ENCODE data around the gene CPEB4. TPM values are rescaled to one million over a fixed set of nuclear protein-coding genes. Genes with fewer than 3 reads are reported as not detected.

The CPEB4 gene
- total and polyA plus RNA-seq, 2 of the 8 experiments (the other 6 are each of a cell fraction or from before 2014, with no cell fraction given), result 8.4 to 13.4 TPM

DNA sequence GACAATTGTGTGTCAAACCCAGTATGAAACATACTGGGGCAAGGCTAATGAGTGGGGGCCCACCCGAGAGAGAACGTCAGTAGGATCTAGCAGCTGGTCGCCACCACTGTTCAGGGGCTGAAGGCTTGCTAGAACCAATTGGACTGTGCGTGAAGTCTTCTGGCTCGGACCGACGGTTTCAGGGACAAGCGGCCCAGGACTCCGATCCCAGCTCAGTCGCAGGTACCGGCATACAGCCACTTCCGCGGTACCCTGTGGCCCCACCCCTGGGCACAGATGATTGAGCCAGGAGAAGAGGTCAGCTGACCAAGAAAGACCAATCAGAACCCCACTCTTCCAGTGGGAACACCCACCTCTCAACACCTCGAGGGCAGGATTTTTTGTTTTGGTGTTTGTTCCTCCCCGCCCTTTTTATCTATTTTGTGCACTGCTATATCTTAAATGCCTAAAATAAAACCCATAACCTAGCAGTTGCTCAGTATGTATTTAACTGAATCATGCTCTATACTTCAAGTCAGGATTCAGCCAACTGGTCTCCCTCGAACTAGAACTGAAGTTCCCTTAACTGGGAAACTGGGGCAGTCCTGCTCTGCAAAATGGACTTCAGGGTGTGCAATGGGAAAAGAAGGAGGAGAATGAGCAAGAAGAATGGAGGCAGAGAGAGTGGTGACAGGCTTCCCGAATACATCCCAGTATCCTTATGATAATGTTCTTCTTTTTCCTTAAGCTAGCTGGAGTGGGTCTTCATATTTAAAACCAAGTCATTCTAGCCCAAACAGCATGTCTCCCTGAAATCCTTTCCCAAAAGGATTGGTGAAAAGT lies 21.1 kb upstream of the CPEB4 start:
- Histone ChIP-seq H2BK15ac (ENCODE audit: low read length) (no peak overlapping the region), H3K4me2 (ENCODE audit: insufficient read depth in 1 of 2, low read depth in 2 of 2, low read length in 2 of 2) (no peak overlapping the region), H3K18ac (ENCODE audit: extremely low read depth, low read length) (no peak overlapping the region), H3K9ac (replicated peaks in 1 of 4; ENCODE audit: extremely low read depth in 1 of 4, low read depth in 3 of 4, low read length in 3 of 4) (no peak overlapping the region), H4K8ac (ENCODE audit: extremely low read depth, insufficient read depth, low read length) (no peak overlapping the region), H3K23me2 (ENCODE audit: low read depth, low read length) (no peaks in the 10 kb centered on the region), H3K4me1 (replicated peaks in 1 of 4; ENCODE audit: control insufficient read depth in 3 of 4, insufficient read depth in 4 of 4, low read length in 3 of 4) (no peaks in the 10 kb centered on the region; a peak in 1 of 7 replicates), H4K20me1 (replicated peaks in 1 of 2; ENCODE audit: control insufficient read depth in 1 of 2, insufficient read depth in 2 of 2, low read length in 2 of 2) (no peaks in the 10 kb centered on the region), H3K4me3 (ENCODE audit: extremely low read depth in 1 of 4, insufficient read depth in 2 of 4, low read depth in 3 of 4, low read length in 4 of 4) (no peak overlapping the region), H2AFZ (ENCODE audit: low read length) (peak overlapping the region; percentile 43; the same call in 1 of the 2 replicates), H2BK20ac (ENCODE audit: low read length) (no peak overlapping the region), H3K27me3 (replicated peaks in 1 of 4; ENCODE audit: control insufficient read depth in 3 of 4, extremely low read depth in 1 of 4, insufficient read depth in 3 of 4, low read length in 3 of 4) (no peaks in the 10 kb centered on the region), H2BK120ac (replicated peaks; ENCODE audit: low read depth, low read length) (no peak overlapping the region), H3K79me1 (ENCODE audit: low read depth, low read length) (no peaks in the 10 kb centered on the region), H2BK12ac (ENCODE audit: low read depth, low read length) (0 out of 2 replicates have a peak overlapping the region, but pooled peaks have one; percentile 29), H3K9me3 (ENCODE audit: insufficient read depth in 2 of 2, low read depth in 1 of 2, low read length in 1 of 2) (no peaks in the 10 kb centered on the region), H3K27ac (ENCODE audit: low read depth, low read length) (no peak overlapping the region), H3K23ac (ENCODE audit: insufficient read length) (no peak overlapping the region), H3K56ac (replicated peaks; ENCODE audit: insufficient read length, low read depth, low read length) (no peak overlapping the region), H3K14ac (ENCODE audit: insufficient read length) (no peak overlapping the region), H2AK5ac (ENCODE audit: low read depth, low read length) (no peak overlapping the region), H4K5ac (ENCODE audit: insufficient read length, low read depth, low read length) (no peak overlapping the region), H3K79me2 (ENCODE audit: control insufficient read depth in 1 of 2, insufficient read depth in 2 of 2, low read length in 2 of 2) (no peaks in the 10 kb centered on the region), H3K4ac (replicated peaks; ENCODE audit: insufficient read length, low read depth, low read length) (no peak overlapping the region), H3K36me3 (ENCODE audit: control insufficient read depth in 2 of 4, insufficient read depth in 4 of 4, low read length in 3 of 4) (no peaks in the 10 kb centered on the region), H4K91ac (replicated peaks; ENCODE audit: insufficient read length, low read length) (no peak overlapping the region), H2BK5ac (ENCODE audit: low read depth, low read length) (no peak overlapping the region)
- ChIA-PET CTCF (ENCODE audit: partially characterized antibody) (interaction anchor here (0.6 to 1.1 kb wide), 3 partner anchors 59 to 305 kb away, joined by 3 to 6 read pairs (median 4); no protein-coding TSS in a partner anchor), POLR2A (ENCODE audit: partially characterized antibody) (interaction anchor here (0.6 to 1.4 kb wide), 2 partner anchors 31 to 251 kb away, joined by 3 to 4 read pairs; no protein-coding TSS in a partner anchor)
- TF ChIP-seq KDM1A (IDR thresholded peaks at IDR 0.05; ENCODE audit: borderline replicate concordance, low read length) (no peak), E2F6 (IDR thresholded peaks at IDR 0.05) (peak; percentile 22; the same call in 1 of the 2 replicates)
- no peak for FAIRE-seq
- 91% methylated on average over 17 of the region's 17 CpGs; no CpG with 5 or more reads in 1 of the 2 experiments for WGBS, 2 experiments (ENCODE audit: extremely low coverage in 1 of 2, insufficient coverage in 1 of 2, insufficient read length in 1 of 2, insufficient replicate concordance in 2 of 2, low coverage in 1 of 2, low lambda C conversion rate in 2 of 2, missing lambda C conversion rate in 1 of 2)
- no peak for DNase-seq (ENCODE audit: low read depth in 1 of 2, low spot score in 2 of 2)

All from H1 (cell line).